A549 (cell line): Measurements from ENCODE around the gene ZFAND2B.

Source experiments
- BHLHE40 ChIP-seq: IDR thresholded peaks from 2 replicates; pipeline ENCODE4 v1.6.1; 2012; ENCODE audit warnings: low read depth, low read length, inconsistent platforms
- CHD4 ChIP-seq: fragments of 200-600 bp; sonication (generic); IDR thresholded peaks from 2 replicates; pipeline ENCODE4 v1.6.1; 2016; ENCODE audit warnings: antibody characterized with exemption, mild to moderate bottlenecking, borderline replicate concordance
- CTCF ChIP-seq: fragments of >200 bp; sonication (Bioruptor Twin); formaldehyde crosslinking; IDR thresholded peaks from 3 replicates; pipeline ENCODE4 v1.5.1; 2016
- JUN ChIP-seq, 2 experiments: fragments of >200 bp; sonication (Bioruptor Twin); formaldehyde crosslinking; IDR thresholded peaks; 2 replicates in 1 of 2; 3 replicates in 1 of 2; pipeline ENCODE4 v1.6.1; 2016 to 2017
- MAFK ChIP-seq: fragments of 450-650 bp; IDR thresholded peaks from 2 replicates; pipeline ENCODE4 v1.6.1; 2014; ENCODE audit not compliant: partially characterized antibody
- POLR2AphosphoS2 ChIP-seq: conservative IDR thresholded peaks from 2 replicates; pipeline ENCODE4 v1.6.1; 2012; ENCODE audit warnings: low read length, improper control_type of control experiment, inconsistent platforms
- RFX5 ChIP-seq: fragments of 450-650 bp; IDR thresholded peaks from 2 replicates; pipeline ENCODE4 v1.7.1; 2014; ENCODE audit warnings: antibody characterized with exemption, mild to moderate bottlenecking, moderate library complexity
- SMC3 ChIP-seq: fragments of >200 bp; sonication (Bioruptor Twin); formaldehyde crosslinking; IDR thresholded peaks from 3 replicates; pipeline ENCODE4 v1.6.1; 2018; ENCODE audit warnings: inconsistent platforms
- ZFP36 ChIP-seq: fragments of 450-650 bp; IDR thresholded peaks from 2 replicates; pipeline ENCODE4 v1.6.1; 2014; ENCODE audit warnings: borderline replicate concordance; ENCODE audit not compliant: partially characterized antibody

GRCh38 chr2:219254590-219255201 is 48.1 kb downstream of the ZFAND2B start:
- TF ChIP-seq CTCF (no peak), MAFK (no peak), CHD4 (no peak), POLR2AphosphoS2 (no peak), SMC3 (no peak), RFX5 (no peak), ZFP36 (no peak), JUN (IDR thresholded peaks at IDR 0.05) (no peak), BHLHE40 (no peak)
